Neural cell (in vitro differentiated cells): ENCODE measurements around the gene PAMR1. TPM values are rescaled to one million over a fixed set of nuclear protein-coding genes. Genes with fewer than 3 reads are reported as not detected.

Source experiments
- H2AFZ ChIP-seq: fragments of 200-600, 300-800 bp; sonication (generic), shearing (Covaris generic); 2 replicates; pipeline ENCODE4 v1.6.0; 2014; ENCODE audit warnings: low read depth, mild to moderate bottlenecking, antibody characterized with exemption, low read length, moderate library complexity
- H3F3A ChIP-seq: fragments of 200-600 bp; shearing (Covaris generic); 2 replicates; pipeline ENCODE4 v1.6.1; 2016; ENCODE audit warnings: mild to moderate bottlenecking, moderate library complexity, mixed read lengths, antibody characterized with exemption, low read length; ENCODE audit not compliant: insufficient read depth, poor library complexity, severe bottlenecking
- H3K27ac ChIP-seq: fragments of 200-600, 300-800 bp; sonication (generic), shearing (Covaris generic); 2 replicates; pipeline ENCODE4 v1.5.1; 2014; ENCODE audit warnings: mild to moderate bottlenecking, low read length, moderate library complexity
- H3K27me3 ChIP-seq: fragments of 300-800, 200-600 bp; sonication (generic), shearing (Covaris generic); 2 replicates; pipeline ENCODE4 v1.6.0; 2014; ENCODE audit warnings: mild to moderate bottlenecking, low read depth, low read length, moderate library complexity; ENCODE audit not compliant: insufficient read depth
- H3K36me3 ChIP-seq: fragments of 300-800, 200-600 bp; sonication (generic), shearing (Covaris generic); 2 replicates; pipeline ENCODE4 v1.5.1; 2014; ENCODE audit warnings: mild to moderate bottlenecking, antibody characterized with exemption, low read length, moderate library complexity; ENCODE audit not compliant: insufficient read depth
- H3K4me2 ChIP-seq: fragments of 300-800, 200-600 bp; sonication (generic), shearing (Covaris generic); 2 replicates; pipeline ENCODE4 v1.6.0; 2014; ENCODE audit warnings: mild to moderate bottlenecking, low read length
- H3K4me3 ChIP-seq: fragments of 300-800, 200-600 bp; sonication (generic), shearing (Covaris generic); 2 replicates; pipeline ENCODE4 v1.5.1; 2014; ENCODE audit warnings: mild to moderate bottlenecking, low read length, moderate library complexity
- H3K79me2 ChIP-seq: fragments of 200-600 bp; shearing (Covaris generic); replicated peaks from 2 replicates; pipeline ENCODE4 v1.6.0; 2014; ENCODE audit warnings: mild to moderate bottlenecking, low read length, moderate library complexity; ENCODE audit not compliant: insufficient read depth
- H3K9ac ChIP-seq: fragments of 300-800, 200-600 bp; sonication (generic), shearing (Covaris generic); 2 replicates; pipeline ENCODE4 v1.6.1; 2016; ENCODE audit warnings: mild to moderate bottlenecking, low read length, mixed read lengths
- H3K9me2 ChIP-seq: fragments of 200-600 bp; shearing (Covaris generic); 2 replicates; pipeline ENCODE4 v1.6.1; 2016; ENCODE audit warnings: mild to moderate bottlenecking, low read length, mixed read lengths; ENCODE audit not compliant: insufficient read depth
- H3K9me3 ChIP-seq: fragments of 200-600, 300-800 bp; sonication (generic), shearing (Covaris generic); 2 replicates; pipeline ENCODE4 v1.6.1; 2016; ENCODE audit warnings: mild to moderate bottlenecking, mixed run types, low read length, moderate library complexity, mixed read lengths
- H4K20me1 ChIP-seq: fragments of 200-600 bp; shearing (Covaris generic); 2 replicates; pipeline ENCODE4 v1.6.1; 2016; ENCODE audit warnings: mild to moderate bottlenecking, mixed run types; ENCODE audit not compliant: insufficient read depth
- CTCF ChIP-seq: fragments of 450-650 bp; IDR thresholded peaks from 2 replicates; pipeline ENCODE4 v1.5.1; 2014; ENCODE audit warnings: antibody characterized with exemption, mild to moderate bottlenecking, moderate library complexity; ENCODE audit not compliant: poor library complexity, severe bottlenecking
- EP300 ChIP-seq: fragments of 450-650 bp; conservative IDR thresholded peaks from 2 replicates; pipeline ENCODE4 v1.6.1; 2014; ENCODE audit warnings: antibody characterized with exemption, mild to moderate bottlenecking, moderate library complexity; ENCODE audit not compliant: poor library complexity, severe bottlenecking
- EZH2 ChIP-seq: fragments of 200-600, 300-800 bp; shearing (Covaris generic), sonication (generic); IDR thresholded peaks from 2 replicates; pipeline ENCODE4 v1.6.1; 2014; ENCODE audit warnings: antibody characterized with exemption, low read length, borderline replicate concordance, mild to moderate bottlenecking; ENCODE audit not compliant: insufficient read depth, poor library complexity, severe bottlenecking
- MXI1 ChIP-seq: fragments of 450-650 bp; conservative IDR thresholded peaks from 2 replicates; pipeline ENCODE4 v1.6.1; 2014; ENCODE audit warnings: antibody characterized with exemption, mild to moderate bottlenecking; ENCODE audit not compliant: poor library complexity, severe bottlenecking
- POLR2AphosphoS5 ChIP-seq: IDR thresholded peaks from 2 replicates; pipeline ENCODE4 v1.6.1; 2012
- RAD21 ChIP-seq: fragments of 450-650 bp; conservative IDR thresholded peaks from 2 replicates; pipeline ENCODE4 v1.6.1; 2014; ENCODE audit warnings: antibody characterized with exemption, mild to moderate bottlenecking, moderate library complexity
- REST ChIP-seq: IDR thresholded peaks from 2 replicates; pipeline ENCODE4 v1.6.1; 2012; ENCODE audit warnings: borderline replicate concordance
- SMC3 ChIP-seq: fragments of 450-650 bp; conservative IDR thresholded peaks from 2 replicates; pipeline ENCODE4 v1.6.1; 2014; ENCODE audit warnings: antibody characterized with exemption, mild to moderate bottlenecking, moderate library complexity; ENCODE audit not compliant: poor library complexity
- TAF1 ChIP-seq: IDR thresholded peaks from 2 replicates; pipeline ENCODE4 v1.6.1; 2012; ENCODE audit warnings: low read depth
- polyA plus RNA-seq: library from polyadenylated mRNA; depleted of rRNA; stranded (reverse); fragments of >200 nt; gene quantifications from 2 replicates; pipeline ENCODE4 v1.2.3, GENCODE V29; 2014

PAMR1 gene
- polyA plus RNA-seq, 1 donor from 2014 or later, result 0.48 TPM

- Histone ChIP-seq H3F3A (no peaks in the 10 kb centered on the region), H3K79me2 (no peaks in the 10 kb centered on the region), H2AFZ (no peak overlapping the region), H3K4me3 (no peak overlapping the region), H3K27me3 (no peaks in the 10 kb centered on the region), H3K9me3 (no peaks in the 10 kb centered on the region), H3K9me2 (no peaks in the 10 kb centered on the region), H3K36me3 (no peaks in the 10 kb centered on the region), H3K4me2 (no peak overlapping the region), H3K9ac (no peak overlapping the region), H3K27ac (no peak overlapping the region), H4K20me1 (no peaks in the 10 kb centered on the region)
- TF ChIP-seq CTCF (no peak), REST (no peak), RAD21 (no peak), EP300 (no peak), TAF1 (no peak), POLR2AphosphoS5 (no peak), EZH2 (no peak), MXI1 (no peak), SMC3 (no peak)
Observed at GRCh38 chr11:35566181-35566580, 40.8 kb upstream of the PAMR1 start.

- H3K27me3 ChIP-seq, result no peaks in the 10 kb centered on the region
- H2AFZ ChIP-seq, result no peak overlapping the region
- no peaks in the 10 kb centered on the region for H3K9me3 ChIP-seq
- no peak overlapping the region for H3K9ac ChIP-seq
- no peak overlapping the region for H3K27ac ChIP-seq
- H3F3A ChIP-seq, result no peaks in the 10 kb centered on the region
- no peaks in the 10 kb centered on the region for H3K36me3 ChIP-seq
- no peaks in the 10 kb centered on the region for H3K9me2 ChIP-seq
- no peak for TF ChIP-seq REST
- no peak for TF ChIP-seq CTCF
- no peak for TF ChIP-seq TAF1
- TF ChIP-seq SMC3, result no peak
- no peak for TF ChIP-seq EP300
- TF ChIP-seq EZH2, result no peak
- no peak for TF ChIP-seq MXI1
- no peak for TF ChIP-seq POLR2AphosphoS5
- no peak for TF ChIP-seq RAD21
- no peak overlapping the region for H3K4me2 ChIP-seq
- H4K20me1 ChIP-seq, result no peaks in the 10 kb centered on the region
- H3K4me3 ChIP-seq, result no peak overlapping the region
- no peaks in the 10 kb centered on the region for H3K79me2 ChIP-seq
Observed at GRCh38 chr11:35564245-35564595, 38.8 kb upstream of the PAMR1 start.
